Measurements from ENCODE around the gene CAPG. TPM values are rescaled to one million over a fixed set of nuclear protein-coding genes. Genes with fewer than 3 reads are reported as not detected.

CAPG gene
- total RNA-seq, 2 donors from 2014 or later = 47.1 to 56.9 TPM

GRCh38 chr2:85447222-85447585 lies 37.0 kb upstream of the CAPG start:
- ATAC-seq (ENCODE audit: insufficient number of reproducible peaks, low FRiP score, low read depth) = no peak
- Histone ChIP-seq H3K9me3 (no peaks in the 10 kb centered on the region), H3K4me3 (no peak overlapping the region), H3K4me1 (ENCODE audit: control insufficient read depth in 1 of 2, low read depth in 2 of 2) (peaks cover 7 to 12% of the 10 kb centered on the region in 2 donors), H3K36me3 (no peaks in the 10 kb centered on the region), H3K27ac (no peak overlapping the region), H3K27me3 (replicated peaks; ENCODE audit: insufficient read depth) (no peaks in the 10 kb centered on the region)
- TF ChIP-seq, protein P1, sequence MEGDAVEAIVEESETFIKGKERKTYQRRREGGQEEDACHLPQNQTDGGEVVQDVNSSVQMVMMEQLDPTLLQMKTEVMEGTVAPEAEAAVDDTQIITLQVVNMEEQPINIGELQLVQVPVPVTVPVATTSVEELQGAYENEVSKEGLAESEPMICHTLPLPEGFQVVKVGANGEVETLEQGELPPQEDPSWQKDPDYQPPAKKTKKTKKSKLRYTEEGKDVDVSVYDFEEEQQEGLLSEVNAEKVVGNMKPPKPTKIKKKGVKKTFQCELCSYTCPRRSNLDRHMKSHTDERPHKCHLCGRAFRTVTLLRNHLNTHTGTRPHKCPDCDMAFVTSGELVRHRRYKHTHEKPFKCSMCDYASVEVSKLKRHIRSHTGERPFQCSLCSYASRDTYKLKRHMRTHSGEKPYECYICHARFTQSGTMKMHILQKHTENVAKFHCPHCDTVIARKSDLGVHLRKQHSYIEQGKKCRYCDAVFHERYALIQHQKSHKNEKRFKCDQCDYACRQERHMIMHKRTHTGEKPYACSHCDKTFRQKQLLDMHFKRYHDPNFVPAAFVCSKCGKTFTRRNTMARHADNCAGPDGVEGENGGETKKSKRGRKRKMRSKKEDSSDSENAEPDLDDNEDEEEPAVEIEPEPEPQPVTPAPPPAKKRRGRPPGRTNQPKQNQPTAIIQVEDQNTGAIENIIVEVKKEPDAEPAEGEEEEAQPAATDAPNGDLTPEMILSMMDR (IDR thresholded peaks at IDR 0.05) = no peak
- DNase-seq (ENCODE audit: low spot score) = no peak

DNA sequence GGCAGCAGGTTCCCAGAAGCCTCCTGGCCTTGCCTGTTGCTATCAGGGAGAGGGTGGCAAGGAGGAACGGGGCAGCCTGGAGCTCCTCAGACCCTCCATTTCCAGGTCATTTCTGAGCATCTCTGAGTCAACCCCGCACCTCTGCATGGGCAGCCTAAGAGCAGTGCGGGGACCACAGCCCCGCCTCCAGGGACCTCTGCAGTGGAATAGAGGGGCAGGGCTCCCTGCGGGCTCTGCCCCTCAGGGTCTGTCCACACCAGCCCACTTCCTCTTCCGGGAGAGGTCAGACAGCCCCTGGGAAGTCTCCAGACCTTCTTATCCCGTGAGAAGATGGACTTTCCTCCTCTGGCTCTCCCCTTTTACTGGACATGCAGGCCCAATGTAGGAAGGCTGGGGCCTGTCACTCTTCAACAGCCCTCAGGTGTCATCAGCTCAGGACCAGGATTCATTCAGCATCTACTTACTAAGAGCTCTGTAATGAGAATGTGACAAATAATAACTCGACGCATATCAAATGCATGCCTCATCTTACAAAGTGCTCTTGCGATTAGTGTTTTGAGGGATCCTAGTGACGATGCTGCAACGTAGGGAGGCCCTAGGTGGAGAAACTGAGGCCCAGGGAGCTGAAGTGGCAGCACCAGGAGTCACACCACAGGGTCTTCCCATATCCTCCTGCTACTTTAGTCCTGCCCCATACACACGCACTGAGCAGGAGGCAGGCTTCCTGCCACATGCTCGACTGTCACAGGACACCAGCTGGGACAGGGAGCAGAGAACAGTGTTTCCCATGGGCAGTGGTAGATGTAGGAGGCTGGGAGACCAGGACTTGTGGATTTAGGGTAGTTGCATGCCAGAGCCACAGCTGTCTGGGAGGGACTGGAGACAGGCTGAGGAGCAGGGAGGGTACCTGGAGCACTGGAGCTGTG lies 36.4 kb upstream of the CAPG start:
- no peak for ATAC-seq (ENCODE audit: insufficient number of reproducible peaks, low FRiP score, low read depth)
- H3K4me3 ChIP-seq = no peak overlapping the region
- H3K4me1 ChIP-seq (ENCODE audit: control insufficient read depth in 1 of 2, low read depth in 2 of 2) = peaks cover 7 to 12% of the 10 kb centered on the region in 2 donors
- H3K36me3 ChIP-seq = no peaks in the 10 kb centered on the region
- peak overlapping the region in 1 of 2 donors; percentile 18 for H3K27ac ChIP-seq
- TF ChIP-seq, protein P1 (IDR thresholded peaks at IDR 0.05) = no peak
- H3K27me3 ChIP-seq (replicated peaks; ENCODE audit: insufficient read depth) = no peaks in the 10 kb centered on the region
- DNase-seq (ENCODE audit: low spot score) = no peak
- no peaks in the 10 kb centered on the region for H3K9me3 ChIP-seq

GRCh38 chr2:85445316-85446295 lies 35.4 kb upstream of the CAPG start:
- Histone ChIP-seq H3K36me3 (no peaks in the 10 kb centered on the region), H3K4me3 (no peak overlapping the region), H3K9me3 (no peaks in the 10 kb centered on the region), H3K27ac (peak overlapping the region; percentile 18 to 29), H3K4me1 (ENCODE audit: control insufficient read depth in 1 of 2, low read depth in 2 of 2) (peaks cover 7 to 12% of the 10 kb centered on the region in 2 donors), H3K27me3 (replicated peaks; ENCODE audit: insufficient read depth) (no peaks in the 10 kb centered on the region)
- DNase-seq (ENCODE audit: low spot score) (no peak), ATAC-seq (ENCODE audit: insufficient number of reproducible peaks, low FRiP score, low read depth) (no peak)
- TF ChIP-seq, protein P1 (IDR thresholded peaks at IDR 0.05) = no peak

DNA sequence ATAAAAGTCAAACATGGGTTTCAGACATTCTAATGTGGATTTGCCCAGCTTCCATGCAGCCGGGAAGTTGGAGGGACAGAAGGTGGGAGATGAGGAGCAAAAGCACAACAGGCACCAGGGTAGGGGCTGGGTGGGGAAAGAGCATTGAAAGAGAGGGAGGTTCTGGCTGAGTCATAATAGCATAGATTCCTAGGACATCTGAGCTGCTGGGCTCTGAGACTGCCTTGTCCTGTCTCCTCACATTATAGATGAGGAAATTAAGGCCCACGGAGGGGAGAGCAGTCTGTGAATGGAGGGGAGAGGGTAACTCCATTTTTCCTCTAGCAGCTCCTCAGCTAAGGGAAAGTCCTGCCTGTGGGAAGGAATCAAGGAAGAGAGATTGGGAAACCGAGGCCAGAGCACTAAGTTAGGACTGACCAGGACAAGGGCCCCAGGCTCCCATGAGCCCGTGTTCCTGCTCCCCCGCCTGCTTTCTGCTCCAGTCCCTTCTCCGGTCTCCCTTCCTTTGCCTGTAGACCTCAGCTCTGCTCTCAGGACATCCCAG lies 34.5 kb upstream of the CAPG start:
- TF ChIP-seq, protein P1 (IDR thresholded peaks at IDR 0.05) = no peak
- Histone ChIP-seq H3K27ac (no peak overlapping the region), H3K9me3 (no peaks in the 10 kb centered on the region), H3K27me3 (replicated peaks; ENCODE audit: insufficient read depth) (no peaks in the 10 kb centered on the region), H3K36me3 (no peaks in the 10 kb centered on the region), H3K4me1 (ENCODE audit: control insufficient read depth in 1 of 2, low read depth in 2 of 2) (peaks cover 7 to 12% of the 10 kb centered on the region in 2 donors), H3K4me3 (no peak overlapping the region)
- DNase-seq (ENCODE audit: low spot score) = no peak
- ATAC-seq (ENCODE audit: insufficient number of reproducible peaks, low FRiP score, low read depth) = no peak

Data from thoracic aorta (tissue), 2 donors.